ENCODE data around the gene CERS6. TPM values are rescaled to one million over a fixed set of nuclear protein-coding genes. Genes with fewer than 3 reads are reported as not detected.

CERS6 gene
- total and polyA plus RNA-seq, 2 experiments from 2014 or later: 8.3 to 16.0 TPM

DNA sequence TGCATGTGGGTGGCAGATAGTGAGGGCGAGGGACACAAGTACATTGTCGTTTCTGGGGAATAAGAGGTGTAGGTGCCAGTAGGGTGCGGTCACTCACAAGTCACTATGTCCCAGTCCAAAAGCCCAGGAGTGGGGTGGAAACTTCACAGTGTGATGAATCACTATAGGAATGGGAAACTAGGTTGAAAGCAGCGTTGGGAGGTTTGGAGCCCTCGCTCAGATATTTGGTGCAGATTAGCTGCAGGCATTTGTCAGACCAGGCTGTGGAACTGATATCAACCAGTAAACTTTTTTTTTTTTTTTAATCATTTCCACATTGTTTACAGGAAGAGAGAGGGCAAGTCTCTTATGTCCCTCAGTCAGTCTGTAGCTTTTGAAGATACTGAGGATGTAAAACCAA is 121.8 kb downstream of the CERS6 start:
- in situ Hi-C loops (cut with MboI): no loop called here
- no peaks in the 10 kb centered on the region for H4K20me1 ChIP-seq (ENCODE audit: insufficient read depth)
- no peak for TF ChIP-seq EZH2 (IDR thresholded peaks at IDR 0.05; ENCODE audit: insufficient read depth, poor library complexity, severe bottlenecking)
- TF ChIP-seq EZH2phosphoT487 (IDR thresholded peaks at IDR 0.05; ENCODE audit: insufficient read depth, low read depth): no peak
- no peak overlapping the region for H3K4me3 ChIP-seq
- no peaks in the 10 kb centered on the region for H3K9me2 ChIP-seq (ENCODE audit: insufficient read depth)
- H3K9me3 ChIP-seq (ENCODE audit: low read depth): no peaks in the 10 kb centered on the region
- no peak overlapping the region for H3K4me2 ChIP-seq (ENCODE audit: unreplicated experiment)
- DNase-seq: peak; percentile 57
- WGBS, 2 experiments (ENCODE audit: low coverage in 1 of 2, low lambda C conversion rate in 2 of 2, missing lambda C conversion rate in 2 of 2): 32 to 40% methylated on average over 5 of the region's 5 CpGs
- no peak overlapping the region for H3K27ac ChIP-seq
- H2AFZ ChIP-seq: no peak overlapping the region
- H3K36me3 ChIP-seq (ENCODE audit: low read depth): no peaks in the 10 kb centered on the region
- peaks cover 14% of the 10 kb centered on the region; the same call in 1 of the 2 replicates for H3K79me2 ChIP-seq (ENCODE audit: insufficient read depth)
- peaks cover 5% of the 10 kb centered on the region for H3F3A ChIP-seq (ENCODE audit: insufficient read depth)
- no peaks in the 10 kb centered on the region for H3K27me3 ChIP-seq (replicated peaks; ENCODE audit: insufficient read depth)
- no peak overlapping the region for H3K9ac ChIP-seq
- peaks cover 16% of the 10 kb centered on the region for H3K4me1 ChIP-seq (ENCODE audit: insufficient read depth)

DNA sequence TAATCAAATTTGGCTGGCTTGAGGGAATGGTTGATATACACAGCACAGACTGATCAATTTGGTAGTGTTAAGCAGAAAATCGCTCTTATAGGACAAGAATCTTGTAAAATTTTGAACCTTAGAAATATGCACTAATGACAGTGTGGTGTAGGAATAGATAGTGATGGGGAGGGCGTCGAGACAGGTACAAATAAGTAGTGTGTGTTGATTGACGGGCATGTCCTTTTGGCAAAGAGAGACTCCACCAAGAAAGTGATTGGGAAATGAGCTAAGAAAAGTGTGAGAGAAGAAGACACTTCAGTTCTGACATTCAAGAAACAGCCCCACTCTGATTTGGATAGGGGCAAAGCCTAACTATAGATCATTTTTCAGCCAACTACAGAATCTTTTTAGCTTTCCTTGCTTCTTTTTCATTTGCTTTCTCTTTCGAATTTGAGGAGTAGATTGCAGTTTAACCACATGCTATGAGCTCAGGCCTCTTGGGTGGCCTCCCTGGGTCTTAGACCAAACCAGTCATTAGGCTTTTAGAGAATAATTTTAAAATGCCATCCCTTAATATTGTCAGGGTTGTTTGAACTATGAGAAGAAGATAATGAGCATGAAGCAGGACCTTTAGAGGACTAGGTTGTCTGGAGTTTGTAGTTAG is 127.1 kb downstream of the CERS6 start:
- peak overlapping the region; percentile 77 for H3K4me2 ChIP-seq (ENCODE audit: unreplicated experiment)
- DNase-seq: peak; percentile 68
- H4K20me1 ChIP-seq (ENCODE audit: insufficient read depth): no peaks in the 10 kb centered on the region
- H3K9me3 ChIP-seq (ENCODE audit: low read depth): no peaks in the 10 kb centered on the region
- no peaks in the 10 kb centered on the region for H3K27me3 ChIP-seq (replicated peaks; ENCODE audit: insufficient read depth)
- peak overlapping the region; percentile 59; the same call in 1 of the 2 replicates for H2AFZ ChIP-seq
- no peaks in the 10 kb centered on the region for H3K9me2 ChIP-seq (ENCODE audit: insufficient read depth)
- H3K36me3 ChIP-seq (ENCODE audit: low read depth): no peaks in the 10 kb centered on the region
- H3K79me2 ChIP-seq (ENCODE audit: insufficient read depth): peaks cover 7% of the 10 kb centered on the region; the same call in 1 of the 2 replicates
- peak overlapping the region; percentile 90 for H3K27ac ChIP-seq
- no peak for TF ChIP-seq EZH2 (IDR thresholded peaks at IDR 0.05; ENCODE audit: insufficient read depth, poor library complexity, severe bottlenecking)
- peak overlapping the region; percentile 70 for H3K9ac ChIP-seq
- peaks cover 25% of the 10 kb centered on the region for H3K4me1 ChIP-seq (ENCODE audit: insufficient read depth)
- peak overlapping the region; percentile 44 for H3K4me3 ChIP-seq
- H3F3A ChIP-seq (ENCODE audit: insufficient read depth): peaks cover 25% of the 10 kb centered on the region
- in situ Hi-C loops (cut with MboI): no loop called here
- 77% methylated on average over 5 of the region's 5 CpGs for WGBS, 2 experiments (ENCODE audit: low coverage in 1 of 2, low lambda C conversion rate in 2 of 2, missing lambda C conversion rate in 2 of 2)

- TF ChIP-seq EZH2phosphoT487 (IDR thresholded peaks at IDR 0.05; ENCODE audit: insufficient read depth, low read depth): no peak
- TF ChIP-seq EZH2 (IDR thresholded peaks at IDR 0.05; ENCODE audit: insufficient read depth, poor library complexity, severe bottlenecking): no peak
- Histone ChIP-seq H3K4me1 (ENCODE audit: insufficient read depth) (peaks cover 20% of the 10 kb centered on the region), H3K27me3 (replicated peaks; ENCODE audit: insufficient read depth) (no peaks in the 10 kb centered on the region), H3K9me3 (ENCODE audit: low read depth) (no peaks in the 10 kb centered on the region), H2AFZ (peak overlapping the region; percentile 59), H3K4me2 (ENCODE audit: unreplicated experiment) (peak overlapping the region; percentile 77), H4K20me1 (ENCODE audit: insufficient read depth) (no peaks in the 10 kb centered on the region), H3K79me2 (ENCODE audit: insufficient read depth) (peaks cover 7% of the 10 kb centered on the region; the same call in 1 of the 2 replicates), H3F3A (ENCODE audit: insufficient read depth) (peaks cover 25% of the 10 kb centered on the region), H3K27ac (peak overlapping the region; percentile 90), H3K9ac (peak overlapping the region; percentile 70), H3K9me2 (ENCODE audit: insufficient read depth) (no peaks in the 10 kb centered on the region), H3K36me3 (ENCODE audit: low read depth) (no peaks in the 10 kb centered on the region), H3K4me3 (peak overlapping the region; percentile 44)
- in situ Hi-C loops (cut with MboI): no loop called here
- DNase-seq: peak; percentile 78
- 3 to 4% methylated on average over 5 of the region's 5 CpGs for WGBS, 2 experiments (ENCODE audit: low coverage in 1 of 2, low lambda C conversion rate in 2 of 2, missing lambda C conversion rate in 2 of 2)
Observed at GRCh38 chr2:168583710-168584521, 127.8 kb downstream of the CERS6 start.

DNA sequence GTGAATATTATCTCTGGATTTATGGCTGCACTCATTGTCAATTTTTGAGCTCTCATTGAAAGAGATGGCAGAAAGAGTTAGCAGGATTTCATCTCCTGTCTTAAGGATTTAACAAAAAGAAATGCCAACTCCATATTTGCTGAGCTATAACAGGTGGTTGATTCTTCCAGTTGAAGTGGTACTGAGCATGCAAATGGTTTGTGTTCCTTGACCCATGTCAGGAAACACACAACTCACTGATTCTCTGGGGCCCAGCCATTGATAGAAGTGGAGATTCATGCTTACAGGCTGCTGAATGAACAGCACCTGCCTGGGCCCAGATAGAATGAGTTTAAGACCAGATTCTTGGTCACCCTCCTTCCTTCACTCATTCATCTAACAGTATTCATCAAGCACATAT is 128.8 kb downstream of the CERS6 start:
- peak overlapping the region; percentile 77 for H3K4me2 ChIP-seq (ENCODE audit: unreplicated experiment)
- H3K27ac ChIP-seq: peak overlapping the region; percentile 90
- no peaks in the 10 kb centered on the region for H4K20me1 ChIP-seq (ENCODE audit: insufficient read depth)
- no peak overlapping the region for H3K9ac ChIP-seq
- peaks cover 25% of the 10 kb centered on the region for H3F3A ChIP-seq (ENCODE audit: insufficient read depth)
- no peak for DNase-seq
- peaks cover 6% of the 10 kb centered on the region; the same call in 1 of the 2 replicates for H3K79me2 ChIP-seq (ENCODE audit: insufficient read depth)
- H3K27me3 ChIP-seq (replicated peaks; ENCODE audit: insufficient read depth): no peaks in the 10 kb centered on the region
- no peak overlapping the region for H2AFZ ChIP-seq
- no peaks in the 10 kb centered on the region for H3K36me3 ChIP-seq (ENCODE audit: low read depth)
- H3K4me1 ChIP-seq (ENCODE audit: insufficient read depth): peaks cover 20% of the 10 kb centered on the region
- TF ChIP-seq EZH2 (IDR thresholded peaks at IDR 0.05; ENCODE audit: insufficient read depth, poor library complexity, severe bottlenecking): no peak
- no peak for TF ChIP-seq EZH2phosphoT487 (IDR thresholded peaks at IDR 0.05; ENCODE audit: insufficient read depth, low read depth)
- H3K9me3 ChIP-seq (ENCODE audit: low read depth): no peaks in the 10 kb centered on the region
- H3K9me2 ChIP-seq (ENCODE audit: insufficient read depth): no peaks in the 10 kb centered on the region
- in situ Hi-C loops (cut with MboI): no loop called here
- H3K4me3 ChIP-seq: no peak overlapping the region
